SK-N-SH (cell line): ENCODE measurements around the gene FLT1. TPM values are rescaled to one million over a fixed set of nuclear protein-coding genes. Genes with fewer than 3 reads are reported as not detected.

Experiments used
- CTCF ChIA-PET: fragments of 300-600, 350-600 bp; formaldehyde crosslinking; extraction: SDS; loops from one replicate; lab custom pipeline; 2021; lab: Yijun Ruan, JAX
- POLR2A ChIA-PET: fragments of 350-600 bp; sonication (Branson Sonifier 250); formaldehyde crosslinking; extraction: SDS; loops from one replicate; lab custom pipeline; 2020; ENCODE audit warnings: antibody characterized with exemption, inconsistent platforms; lab: Yijun Ruan, JAX
- DNase-seq: peaks from one replicate; pipeline ENCODE4 v3.0.0; 2012
- H2AFZ ChIP-seq: fragments of 200-600 bp; sonication (generic); 2 replicates; pipeline ENCODE4 v1.8.1; 2016; ENCODE audit warnings: antibody characterized with exemption, mild to moderate bottlenecking, low read depth
- H3F3A ChIP-seq: fragments of 200-600 bp; sonication (generic); replicated peaks from 2 replicates; pipeline ENCODE3; 2016; ENCODE audit warnings: antibody characterized with exemption, mild to moderate bottlenecking; ENCODE audit not compliant: insufficient read depth
- H3K27ac ChIP-seq, 2 experiments: fragments of 200-500 bp in 1 of 2; fragments of 200-600 bp in 1 of 2; sonication (Bioruptor generic) in 1 of 2; sonication (generic), shearing (Covaris generic) in 1 of 2; 2 replicates each; pipeline versions ENCODE4 v1.5.1 to v1.6.1; 2014 to 2016; ENCODE audit warnings: low read depth in 2 of 2, inconsistent platforms in 1 of 2, low read length in 1 of 2, mild to moderate bottlenecking in 1 of 2, mixed read lengths in 1 of 2
- H3K27me3 ChIP-seq: fragments of 200-600 bp; sonication (generic), shearing (Covaris generic); 2 replicates; pipeline ENCODE4 v1.6.1; 2016; ENCODE audit warnings: mixed run types; ENCODE audit not compliant: insufficient read depth
- H3K36me3 ChIP-seq, 2 experiments: fragments of 200-500 bp in 1 of 2; fragments of 200-600 bp in 1 of 2; sonication (Bioruptor generic) in 1 of 2; sonication (generic) in 1 of 2; replicated peaks in 1 of 2; 2 replicates each; pipeline versions ENCODE3 to v1.5.1; 2014 to 2016; ENCODE audit warnings: low read length in 1 of 2, mild to moderate bottlenecking in 1 of 2; ENCODE audit not compliant: insufficient read depth in 2 of 2, control insufficient read depth in 1 of 2
- H3K4me1 ChIP-seq, 2 experiments: fragments of 200-500 bp in 1 of 2; fragments of 200-600 bp in 1 of 2; sonication (Bioruptor generic) in 1 of 2; sonication (generic), shearing (Covaris generic) in 1 of 2; 2 replicates each; pipeline versions ENCODE4 v1.5.1 to v1.6.1; 2014 to 2016; ENCODE audit warnings: low read depth in 1 of 2, low read length in 1 of 2, mixed run types in 1 of 2; ENCODE audit not compliant: insufficient read depth in 2 of 2, control insufficient read depth in 1 of 2
- H3K4me2 ChIP-seq: fragments of 200-600 bp; sonication (generic), shearing (Covaris generic); 2 replicates; pipeline ENCODE4 v1.6.1; 2017; ENCODE audit warnings: mixed run types
- H3K4me3 ChIP-seq, 2 experiments: fragments of 200-500 bp in 1 of 2; fragments of 200-600 bp in 1 of 2; sonication (Bioruptor generic) in 1 of 2; sonication (generic), shearing (Covaris generic) in 1 of 2; 2 replicates each; pipeline versions ENCODE4 v1.5.1 to v1.8.1; 2014 to 2016; ENCODE audit warnings: low read depth in 2 of 2, inconsistent platforms in 1 of 2, low read length in 1 of 2, mild to moderate bottlenecking in 1 of 2, mixed read lengths in 1 of 2, moderate library complexity in 1 of 2
- H3K79me2 ChIP-seq: fragments of 200-600 bp; sonication (generic); 2 replicates; pipeline ENCODE4 v1.8.1; 2017; ENCODE audit warnings: mild to moderate bottlenecking; ENCODE audit not compliant: insufficient read depth
- H3K9ac ChIP-seq: fragments of 200-600 bp; sonication (generic); 2 replicates; pipeline ENCODE4 v1.6.1; 2017; ENCODE audit warnings: mixed run types
- H3K9me2 ChIP-seq: fragments of 200-600 bp; sonication (generic); 2 replicates; pipeline ENCODE4 v1.6.1; 2017; ENCODE audit warnings: mixed run types
- H3K9me3 ChIP-seq: fragments of 200-600 bp; sonication (generic); 2 replicates; pipeline ENCODE4 v1.6.1; 2017; ENCODE audit warnings: mixed run types, mild to moderate bottlenecking, moderate library complexity
- H4K20me1 ChIP-seq: fragments of 200-600 bp; sonication (generic); 2 replicates; pipeline ENCODE4 v1.6.1; 2017; ENCODE audit warnings: mild to moderate bottlenecking, mixed run types; ENCODE audit not compliant: insufficient read depth
- CHD2 ChIP-seq: fragments of 150-350 bp; IDR thresholded peaks from 2 replicates; pipeline ENCODE4 v1.6.1; 2018; ENCODE audit warnings: low read length; ENCODE audit not compliant: partially characterized antibody
- EP300 ChIP-seq, 2 experiments: IDR thresholded peaks; 2 replicates each; pipeline versions ENCODE4 v1.4.0 to v1.6.1; 2012; ENCODE audit warnings: borderline replicate concordance in 1 of 2, low read depth in 1 of 2, low read length in 1 of 2
- FOXJ3 ChIP-seq: sonication (generic); formaldehyde crosslinking; IDR thresholded peaks from 2 replicates; pipeline ENCODE4 v1.5.1; 2020; ENCODE audit warnings: mild to moderate bottlenecking, missing genetic modification reagents
- FOXM1 ChIP-seq: IDR thresholded peaks from 2 replicates; pipeline ENCODE4 v1.4.0; 2012; ENCODE audit warnings: low read depth, mild to moderate bottlenecking
- IRF3 ChIP-seq: fragments of 150-350 bp; IDR thresholded peaks from 2 replicates; pipeline ENCODE4 v1.6.1; 2016; ENCODE audit warnings: mild to moderate bottlenecking, low read depth, low read length
- MEF2A ChIP-seq: IDR thresholded peaks from 2 replicates; pipeline ENCODE4 v1.4.0; 2012; ENCODE audit warnings: low read depth, borderline replicate concordance
- MXI1 ChIP-seq: IDR thresholded peaks from 2 replicates; pipeline ENCODE4 v1.6.1; 2012; ENCODE audit warnings: mild to moderate bottlenecking, low read depth, low read length, improper control_type of control experiment
- POLR2AphosphoS5 ChIP-seq: IDR thresholded peaks from 2 replicates; pipeline ENCODE4 v1.6.1; 2012; ENCODE audit warnings: low read depth, low read length
- RAD21 ChIP-seq: IDR thresholded peaks from 2 replicates; pipeline ENCODE4 v1.6.1; 2012; ENCODE audit warnings: mild to moderate bottlenecking, low read length
- RXRA ChIP-seq: IDR thresholded peaks from 2 replicates; pipeline ENCODE4 v1.4.0; 2012; ENCODE audit warnings: low read depth, mild to moderate bottlenecking, borderline replicate concordance
- SMC3 ChIP-seq: IDR thresholded peaks from 2 replicates; pipeline ENCODE4 v1.6.1; 2012; ENCODE audit warnings: low read depth, low read length, improper control_type of control experiment
- TEAD4 ChIP-seq: IDR thresholded peaks from 2 replicates; pipeline ENCODE4 v1.4.0; 2012; ENCODE audit warnings: mild to moderate bottlenecking, borderline replicate concordance; ENCODE audit not compliant: insufficient read depth
- USF1 ChIP-seq: IDR thresholded peaks from 2 replicates; pipeline ENCODE4 v1.4.0; 2012; ENCODE audit warnings: low read depth, borderline replicate concordance
- USF2 ChIP-seq: fragments of 150-350 bp; IDR thresholded peaks from 2 replicates; pipeline ENCODE4 v1.6.1; 2017; ENCODE audit warnings: antibody characterized with exemption, low read length, low read depth, borderline replicate concordance
- ZBTB33 ChIP-seq: IDR thresholded peaks from 2 replicates; pipeline ENCODE4 v1.4.0; 2012; ENCODE audit warnings: low read depth, borderline replicate concordance
- WGBS: methylation state at CpG from one replicate; pipeline ENCODE4 v1.1.6; 2017; ENCODE audit warnings: low lambda C conversion rate; 5-methylcytosine and 5-hydroxymethylcytosine counted together
- polyA plus RNA-seq, 3 experiments: library from polyadenylated mRNA; depleted of rRNA; stranded (reverse); fragments of >200 nt; gene quantifications; 2 replicates each; pipeline ENCODE4 v1.2.3, GENCODE V29; 2012

Gene FLT1
- polyA plus RNA-seq, 1 of the 3 experiments (the other 2 are of a cell fraction) = 0.20 TPM

DNA sequence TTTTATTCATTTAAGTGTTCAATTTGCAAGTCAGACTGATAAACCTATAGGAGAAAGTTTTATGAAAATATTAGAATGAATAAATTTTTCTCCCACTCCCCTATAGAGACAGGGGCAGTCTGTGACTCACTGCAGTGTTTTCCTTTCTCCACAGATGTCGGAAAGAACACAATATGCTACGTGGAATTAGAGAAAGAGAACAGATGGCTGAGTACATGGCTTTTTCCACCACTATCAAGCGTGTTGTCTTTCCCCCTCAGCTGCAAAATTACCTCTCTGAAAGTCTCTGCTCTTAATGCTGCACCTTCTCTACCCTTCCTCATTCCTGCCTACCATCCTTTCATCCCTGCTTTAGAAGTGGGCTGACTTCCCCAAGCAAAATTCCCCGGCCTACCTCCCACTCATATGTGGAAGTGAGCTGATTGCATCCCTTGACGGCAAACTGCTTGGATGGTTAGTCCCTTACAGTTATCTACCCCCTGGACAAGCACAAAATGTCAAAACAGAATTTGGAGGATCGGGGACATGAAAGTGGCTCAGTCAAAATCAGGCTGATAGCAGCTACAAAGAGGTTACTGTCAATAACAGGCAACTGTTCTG is 30.0 kb downstream of the FLT1 start:
- POLR2A ChIA-PET = no interaction called here
- H3K36me3 ChIP-seq = no peaks in the 10 kb centered on the region
- no peak for DNase-seq
- no peaks in the 10 kb centered on the region for H3K9me2 ChIP-seq
- TF ChIP-seq FOXM1 (no peak), SMC3 (no peak), MEF2A (no peak), IRF3 (no peak), MXI1 (no peak), RXRA (no peak), EP300 (IDR thresholded peaks at IDR 0.05; ENCODE audit: borderline replicate concordance in 1 of 2, low read depth in 1 of 2, low read length in 1 of 2) (no peak), ZBTB33 (no peak), FOXJ3 (CRISPR knock-in tag) (no peak)
- H3K27me3 ChIP-seq = peaks cover 7% of the 10 kb centered on the region; the same call in 1 of the 2 replicates
- 13% methylated on average over 6 of the region's 6 CpGs for WGBS
- CTCF ChIA-PET = interaction anchor here (1.0 kb wide), 1 partner anchor 12 kb away, joined by 3 read pairs; no protein-coding TSS in a partner anchor
- no peak overlapping the region for H3K4me3 ChIP-seq
- H3K9ac ChIP-seq = no peak overlapping the region
- H3K4me1 ChIP-seq = no peaks in the 10 kb centered on the region
- H2AFZ ChIP-seq = no peak overlapping the region
- H3K79me2 ChIP-seq = no peaks in the 10 kb centered on the region
- no peak overlapping the region for H3K4me2 ChIP-seq
- no peaks in the 10 kb centered on the region for H4K20me1 ChIP-seq
- H3K9me3 ChIP-seq = no peaks in the 10 kb centered on the region
- H3F3A ChIP-seq = no peaks in the 10 kb centered on the region
- H3K27ac ChIP-seq = no peak overlapping the region

DNA sequence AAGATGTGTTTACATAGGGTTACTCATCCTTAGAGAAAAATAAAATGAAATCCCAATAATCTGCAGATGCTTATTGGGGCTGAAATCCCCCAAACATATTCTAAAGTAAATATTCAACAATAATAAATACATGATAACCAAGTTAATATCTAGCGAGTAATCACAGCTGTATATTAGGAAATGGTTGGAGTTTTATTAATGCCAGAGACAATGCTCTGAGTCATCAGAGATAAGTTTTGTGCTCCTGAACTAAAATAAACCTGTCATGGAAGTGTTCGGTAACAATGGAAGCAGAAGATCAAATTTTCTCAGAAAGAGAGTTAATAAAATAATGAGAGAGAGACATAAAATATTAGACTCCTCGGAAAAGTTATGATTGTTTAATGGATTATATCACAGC is 31.4 kb downstream of the FLT1 start:
- POLR2A ChIA-PET = no interaction called here
- CTCF ChIA-PET = no interaction called here
- no peak for DNase-seq

More for the DNA sequence above, 31.4 kb downstream of the FLT1 start:
- Histone ChIP-seq H3K9me2 (no peaks in the 10 kb centered on the region), H3K9ac (no peak overlapping the region), H3K79me2 (no peaks in the 10 kb centered on the region), H3K4me2 (no peak overlapping the region), H4K20me1 (no peaks in the 10 kb centered on the region), H3K4me1 (no peaks in the 10 kb centered on the region), H3K36me3 (no peaks in the 10 kb centered on the region), H3K9me3 (no peaks in the 10 kb centered on the region), H2AFZ (no peak overlapping the region), H3F3A (no peaks in the 10 kb centered on the region), H3K4me3 (no peak overlapping the region), H3K27ac (no peak overlapping the region), H3K27me3 (peaks cover 7% of the 10 kb centered on the region; the same call in 1 of the 2 replicates)
- WGBS = 13% methylated on average over 3 of the region's 3 CpGs
- TF ChIP-seq RXRA (no peak), TEAD4 (no peak), POLR2AphosphoS5 (no peak), RAD21 (no peak), CHD2 (no peak), FOXM1 (no peak), USF1 (no peak), USF2 (no peak)
